Astrocyte (in vitro differentiated cells and primary cell): ENCODE results near the gene SLC24A4.

Experiments used
- EZH2 ChIP-seq: IDR thresholded peaks from 2 replicates; pipeline ENCODE4 v1.6.1; 2012; ENCODE audit warnings: mild to moderate bottlenecking, low read length, inconsistent platforms; ENCODE audit not compliant: insufficient read depth
- TF ChIP-seq, protein P1 (sequence below): IDR thresholded peaks from 2 replicates; pipeline ENCODE4 v1.5.1; 2011; ENCODE audit warnings: low read depth, mild to moderate bottlenecking, inconsistent platforms, low read length, moderate library complexity; ENCODE audit not compliant: insufficient read depth

GRCh38 chr14:92389598-92390158 is 66.7 kb downstream of the SLC24A4 start:
- TF ChIP-seq, protein P1, sequence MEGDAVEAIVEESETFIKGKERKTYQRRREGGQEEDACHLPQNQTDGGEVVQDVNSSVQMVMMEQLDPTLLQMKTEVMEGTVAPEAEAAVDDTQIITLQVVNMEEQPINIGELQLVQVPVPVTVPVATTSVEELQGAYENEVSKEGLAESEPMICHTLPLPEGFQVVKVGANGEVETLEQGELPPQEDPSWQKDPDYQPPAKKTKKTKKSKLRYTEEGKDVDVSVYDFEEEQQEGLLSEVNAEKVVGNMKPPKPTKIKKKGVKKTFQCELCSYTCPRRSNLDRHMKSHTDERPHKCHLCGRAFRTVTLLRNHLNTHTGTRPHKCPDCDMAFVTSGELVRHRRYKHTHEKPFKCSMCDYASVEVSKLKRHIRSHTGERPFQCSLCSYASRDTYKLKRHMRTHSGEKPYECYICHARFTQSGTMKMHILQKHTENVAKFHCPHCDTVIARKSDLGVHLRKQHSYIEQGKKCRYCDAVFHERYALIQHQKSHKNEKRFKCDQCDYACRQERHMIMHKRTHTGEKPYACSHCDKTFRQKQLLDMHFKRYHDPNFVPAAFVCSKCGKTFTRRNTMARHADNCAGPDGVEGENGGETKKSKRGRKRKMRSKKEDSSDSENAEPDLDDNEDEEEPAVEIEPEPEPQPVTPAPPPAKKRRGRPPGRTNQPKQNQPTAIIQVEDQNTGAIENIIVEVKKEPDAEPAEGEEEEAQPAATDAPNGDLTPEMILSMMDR, result no peak
- TF ChIP-seq EZH2, result no peak
